ENCODE data around the gene SVOP. TPM values are rescaled to one million over a fixed set of nuclear protein-coding genes. Genes with fewer than 3 reads are reported as not detected.
"Not testable (repeated sequence)": the region's sequence is repeated elsewhere in the genome, so short reads cannot be mapped to it uniquely, and the experiment has no call there.

SVOP gene
- total RNA-seq, 1 donor from 2014 or later: not detected

GRCh38 chr12:109052414-109053323, 31.8 kb upstream of the SVOP start, which contains the start of gene USP30:
Gene USP30 (plus strand): TSS chr12:109052576. CDS start chr12:109052679, 103 bp downstream.
- Histone ChIP-seq H3K4me1 (ENCODE audit: insufficient read depth, low read length) (peaks cover 4% of the 10 kb centered on the region), H3K9ac (ENCODE audit: low read length) (peak within 1 kb of the TSS; percentile 89), H3K9me3 (ENCODE audit: insufficient read depth, low read depth, low read length) (no peaks in the 10 kb centered on the region), H3K79me2 (ENCODE audit: insufficient read depth, low read length) (peaks cover 18% of the 10 kb centered on the region), H3K27ac (ENCODE audit: low read depth, low read length) (peak within 1 kb of the TSS; percentile 41), H3K4me3 (ENCODE audit: insufficient read depth, low read depth, low read length) (peak within 1 kb of the TSS; percentile 92), H3K36me3 (ENCODE audit: insufficient read depth, low read length) (no peaks in the 10 kb centered on the region), H3K27me3 (ENCODE audit: insufficient read depth, low read length) (no peaks in the 10 kb centered on the region), H3K4me2 (ENCODE audit: low read length) (peak within 1 kb of the TSS; percentile 88), H2AFZ (ENCODE audit: low read depth, low read length) (peak within 1 kb of the TSS; percentile 91), H4K20me1 (ENCODE audit: insufficient read depth, low read length) (no peaks in the 10 kb centered on the region)
- no peak for FAIRE-seq
- Mint-ChIP-seq H3K9me3 (ENCODE audit: unreplicated experiment) (no peaks in the 10 kb centered on the region), H3K27ac (ENCODE audit: unreplicated experiment) (peak within 1 kb of the TSS; percentile 97), H3K27me3 (ENCODE audit: low read depth, unreplicated experiment) (no peaks in the 10 kb centered on the region), H3K4me1 (ENCODE audit: low read depth, unreplicated experiment) (no peaks in the 10 kb centered on the region), H3K36me3 (ENCODE audit: low read depth, unreplicated experiment) (no peaks in the 10 kb centered on the region), H3K4me3 (ENCODE audit: unreplicated experiment) (peak within 1 kb of the TSS; percentile 96)
- peak; percentile 77 for DNase-seq (ENCODE audit: low read depth)
- no peak for TF ChIP-seq EZH2 (IDR thresholded peaks at IDR 0.05; ENCODE audit: insufficient read depth, low read length)
- TF ChIP-seq, protein P1, sequence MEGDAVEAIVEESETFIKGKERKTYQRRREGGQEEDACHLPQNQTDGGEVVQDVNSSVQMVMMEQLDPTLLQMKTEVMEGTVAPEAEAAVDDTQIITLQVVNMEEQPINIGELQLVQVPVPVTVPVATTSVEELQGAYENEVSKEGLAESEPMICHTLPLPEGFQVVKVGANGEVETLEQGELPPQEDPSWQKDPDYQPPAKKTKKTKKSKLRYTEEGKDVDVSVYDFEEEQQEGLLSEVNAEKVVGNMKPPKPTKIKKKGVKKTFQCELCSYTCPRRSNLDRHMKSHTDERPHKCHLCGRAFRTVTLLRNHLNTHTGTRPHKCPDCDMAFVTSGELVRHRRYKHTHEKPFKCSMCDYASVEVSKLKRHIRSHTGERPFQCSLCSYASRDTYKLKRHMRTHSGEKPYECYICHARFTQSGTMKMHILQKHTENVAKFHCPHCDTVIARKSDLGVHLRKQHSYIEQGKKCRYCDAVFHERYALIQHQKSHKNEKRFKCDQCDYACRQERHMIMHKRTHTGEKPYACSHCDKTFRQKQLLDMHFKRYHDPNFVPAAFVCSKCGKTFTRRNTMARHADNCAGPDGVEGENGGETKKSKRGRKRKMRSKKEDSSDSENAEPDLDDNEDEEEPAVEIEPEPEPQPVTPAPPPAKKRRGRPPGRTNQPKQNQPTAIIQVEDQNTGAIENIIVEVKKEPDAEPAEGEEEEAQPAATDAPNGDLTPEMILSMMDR (IDR thresholded peaks at IDR 0.05; ENCODE audit: insufficient read depth, low read depth, low read length): no peak

GRCh38 chr12:109052097-109052413, 31.2 kb upstream of the SVOP start:
- Histone ChIP-seq H3K79me2 (ENCODE audit: insufficient read depth, low read length) (peaks cover 18% of the 10 kb centered on the region), H3K36me3 (ENCODE audit: insufficient read depth, low read length) (no peaks in the 10 kb centered on the region), H4K20me1 (ENCODE audit: insufficient read depth, low read length) (no peaks in the 10 kb centered on the region), H3K9ac (ENCODE audit: low read length) (peak overlapping the region; percentile 89), H3K4me2 (ENCODE audit: low read length) (peak overlapping the region; percentile 88), H3K27ac (ENCODE audit: low read depth, low read length) (peak overlapping the region; percentile 41), H3K27me3 (ENCODE audit: insufficient read depth, low read length) (no peaks in the 10 kb centered on the region), H2AFZ (ENCODE audit: low read depth, low read length) (peak overlapping the region; percentile 91), H3K9me3 (ENCODE audit: insufficient read depth, low read depth, low read length) (no peaks in the 10 kb centered on the region), H3K4me3 (ENCODE audit: insufficient read depth, low read depth, low read length) (peak overlapping the region; percentile 92), H3K4me1 (ENCODE audit: insufficient read depth, low read length) (peaks cover 4% of the 10 kb centered on the region)
- peak overlapping the region; percentile 97 for H3K27ac Mint-ChIP-seq (ENCODE audit: unreplicated experiment)
- no peaks in the 10 kb centered on the region for H3K4me1 Mint-ChIP-seq (ENCODE audit: low read depth, unreplicated experiment)
- no peaks in the 10 kb centered on the region for H3K9me3 Mint-ChIP-seq (ENCODE audit: unreplicated experiment)
- H3K27me3 Mint-ChIP-seq (ENCODE audit: low read depth, unreplicated experiment): no peaks in the 10 kb centered on the region
- DNase-seq (ENCODE audit: low read depth) (no peak), FAIRE-seq (no peak)
- peak overlapping the region; percentile 96 for H3K4me3 Mint-ChIP-seq (ENCODE audit: unreplicated experiment)
- no peaks in the 10 kb centered on the region for H3K36me3 Mint-ChIP-seq (ENCODE audit: low read depth, unreplicated experiment)
- TF ChIP-seq, protein P1 (IDR thresholded peaks at IDR 0.05; ENCODE audit: insufficient read depth, low read depth, low read length): no peak
- no peak for TF ChIP-seq EZH2 (IDR thresholded peaks at IDR 0.05; ENCODE audit: insufficient read depth, low read length)

- H2AFZ ChIP-seq (ENCODE audit: low read depth, low read length); H3K36me3 ChIP-seq (ENCODE audit: insufficient read depth, low read length); H3K4me3 Mint-ChIP-seq (ENCODE audit: unreplicated experiment); H3K9me3 Mint-ChIP-seq (ENCODE audit: unreplicated experiment); H3K27ac Mint-ChIP-seq (ENCODE audit: unreplicated experiment); H3K9me3 ChIP-seq (ENCODE audit: insufficient read depth, low read depth, low read length); FAIRE-seq; DNase-seq (ENCODE audit: low read depth); H3K4me3 ChIP-seq (ENCODE audit: insufficient read depth, low read depth, low read length); H4K20me1 ChIP-seq (ENCODE audit: insufficient read depth, low read length); H3K27me3 Mint-ChIP-seq (ENCODE audit: low read depth, unreplicated experiment); H3K27me3 ChIP-seq (ENCODE audit: insufficient read depth, low read length); H3K4me1 Mint-ChIP-seq (ENCODE audit: low read depth, unreplicated experiment); H3K4me1 ChIP-seq (ENCODE audit: insufficient read depth, low read length); H3K27ac ChIP-seq (ENCODE audit: low read depth, low read length); H3K9ac ChIP-seq (ENCODE audit: low read length); H3K36me3 Mint-ChIP-seq (ENCODE audit: low read depth, unreplicated experiment); H3K4me2 ChIP-seq (ENCODE audit: low read length): not testable (repeated sequence)
- peaks cover 12% of the 10 kb centered on the region for H3K79me2 ChIP-seq (ENCODE audit: insufficient read depth, low read length)
Measured at GRCh38 chr12:109049794-109050193, 28.9 kb upstream of the SVOP start.

GRCh38 chr12:109048706-109049105, 27.8 kb upstream of the SVOP start:
- H3K27ac Mint-ChIP-seq (ENCODE audit: unreplicated experiment); H3K27me3 Mint-ChIP-seq (ENCODE audit: low read depth, unreplicated experiment): not testable (repeated sequence)

More at GRCh38 chr12:109048706-109049105, 27.8 kb upstream of the SVOP start:
- H3K36me3 Mint-ChIP-seq (ENCODE audit: low read depth, unreplicated experiment); H3K4me3 ChIP-seq (ENCODE audit: insufficient read depth, low read depth, low read length); FAIRE-seq; H3K27ac ChIP-seq (ENCODE audit: low read depth, low read length); H3K4me1 Mint-ChIP-seq (ENCODE audit: low read depth, unreplicated experiment); H3K9me3 Mint-ChIP-seq (ENCODE audit: unreplicated experiment); H3K9ac ChIP-seq (ENCODE audit: low read length); H3K4me2 ChIP-seq (ENCODE audit: low read length); H4K20me1 ChIP-seq (ENCODE audit: insufficient read depth, low read length); H3K27me3 ChIP-seq (ENCODE audit: insufficient read depth, low read length); H3K4me3 Mint-ChIP-seq (ENCODE audit: unreplicated experiment); H2AFZ ChIP-seq (ENCODE audit: low read depth, low read length); H3K4me1 ChIP-seq (ENCODE audit: insufficient read depth, low read length); DNase-seq (ENCODE audit: low read depth); H3K9me3 ChIP-seq (ENCODE audit: insufficient read depth, low read depth, low read length); H3K36me3 ChIP-seq (ENCODE audit: insufficient read depth, low read length): not testable (repeated sequence)
- peaks cover 11% of the 10 kb centered on the region for H3K79me2 ChIP-seq (ENCODE audit: insufficient read depth, low read length)

All from astrocyte (in vitro differentiated cells and primary cell).